HEK293T (cell line): Measurements from ENCODE around the gene TMEM178B.

Experiments
- CTCF ChIA-PET: fragments of 350-600 bp; formaldehyde crosslinking; extraction: SDS; loops from one replicate; lab custom pipeline; 2021; ENCODE audit warnings: antibody characterized with exemption, inconsistent platforms; lab: Yijun Ruan, JAX
- POLR2A ChIA-PET: fragments of 350-600 bp; formaldehyde crosslinking; extraction: SDS; loops from one replicate; lab custom pipeline; 2020; ENCODE audit warnings: antibody characterized with exemption, inconsistent platforms; lab: Yijun Ruan, JAX
- DNase-seq: peaks from one replicate; pipeline ENCODE4 v3.0.0; 2012; ENCODE audit warnings: mixed read lengths; ENCODE audit errors: extremely low spot score
- ARNT ChIP-seq: fragments of 450-650 bp; IDR thresholded peaks from 2 replicates; pipeline ENCODE4 v1.6.1; 2017; ENCODE audit warnings: mild to moderate bottlenecking
- BHLHE40 ChIP-seq: fragments of 450-650 bp; IDR thresholded peaks from 2 replicates; pipeline ENCODE4 v1.6.1; 2016; ENCODE audit warnings: mild to moderate bottlenecking, moderate library complexity, borderline replicate concordance
- CTBP1 ChIP-seq: fragments of 450-650 bp; IDR thresholded peaks from 2 replicates; pipeline ENCODE4 v1.6.1; 2016; ENCODE audit warnings: borderline replicate concordance
- ELF4 ChIP-seq: fragments of 450-650 bp; IDR thresholded peaks from 2 replicates; pipeline ENCODE4 v1.6.1; 2017; ENCODE audit warnings: antibody characterized with exemption
- FOXA1 ChIP-seq: fragments of 450-650 bp; IDR thresholded peaks from 2 replicates; pipeline ENCODE4 v1.6.1; 2016; ENCODE audit warnings: mild to moderate bottlenecking
- FOXK2 ChIP-seq: fragments of 450-650 bp; IDR thresholded peaks from 2 replicates; pipeline ENCODE4 v1.6.1; 2016; ENCODE audit warnings: mild to moderate bottlenecking
- FOXM1 ChIP-seq: fragments of 450-650 bp; IDR thresholded peaks from 2 replicates; pipeline ENCODE4 v1.6.1; 2017; ENCODE audit warnings: mild to moderate bottlenecking, borderline replicate concordance
- HDGF ChIP-seq: fragments of 450-650 bp; IDR thresholded peaks from 2 replicates; pipeline ENCODE4 v1.6.1; 2017; ENCODE audit warnings: antibody characterized with exemption, borderline replicate concordance
- L3MBTL2 ChIP-seq: fragments of 450-650 bp; conservative IDR thresholded peaks from 2 replicates; pipeline ENCODE4 v1.6.1; 2016; ENCODE audit warnings: mild to moderate bottlenecking
- LEF1 ChIP-seq: fragments of 450-650 bp; IDR thresholded peaks from 2 replicates; pipeline ENCODE4 v1.6.1; 2017; ENCODE audit warnings: mild to moderate bottlenecking, borderline replicate concordance
- NFRKB ChIP-seq: fragments of 450-650 bp; IDR thresholded peaks from 2 replicates; pipeline ENCODE4 v1.6.1; 2016; ENCODE audit warnings: mild to moderate bottlenecking, moderate library complexity
- SP1 ChIP-seq: fragments of 450-650 bp; IDR thresholded peaks from 2 replicates; pipeline ENCODE4 v1.6.1; 2017
- SUZ12 ChIP-seq: fragments of 450-650 bp; IDR thresholded peaks from 2 replicates; pipeline ENCODE4 v1.6.1; 2016; ENCODE audit warnings: mild to moderate bottlenecking
- TARDBP ChIP-seq: fragments of 450-650 bp; IDR thresholded peaks from 2 replicates; pipeline ENCODE4 v1.6.1; 2016
- ZNF384 ChIP-seq: fragments of 450-650 bp; IDR thresholded peaks from 2 replicates; pipeline ENCODE4 v1.6.1; 2016
- TF ChIP-seq, protein P1 (sequence below): fragments of 450-650 bp; IDR thresholded peaks from 2 replicates; pipeline ENCODE4 v1.6.1; 2016

TMEM178B gene

DNA sequence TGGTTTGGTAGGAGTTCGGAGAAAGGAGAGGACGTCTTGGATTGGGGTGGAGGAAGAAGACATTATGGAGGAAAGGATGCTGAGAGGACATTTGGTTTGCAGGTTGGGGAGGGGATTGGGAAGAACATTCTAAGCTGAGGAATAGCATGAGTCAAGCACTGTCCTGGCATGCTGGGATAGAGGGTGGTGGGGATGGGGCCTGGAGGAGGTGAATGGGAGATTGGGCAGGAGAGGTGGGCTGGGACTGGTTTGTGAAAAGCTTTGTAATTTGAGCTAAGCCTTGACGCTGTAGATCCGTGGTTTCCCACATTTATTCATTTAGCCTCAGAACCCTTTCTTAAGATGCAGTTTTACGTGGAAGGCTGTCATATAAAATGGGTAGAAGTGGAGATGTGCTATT is 52.2 kb downstream of the TMEM178B start:
- no peak for DNase-seq
- ChIA-PET CTCF (no interaction called here), POLR2A (interaction anchor here (1.0 to 1.3 kb wide), 3 partner anchors 9 to 50 kb away, joined by 3 to 4 read pairs (median 3); no protein-coding TSS in a partner anchor)
- TF ChIP-seq HDGF: no peak
- TF ChIP-seq L3MBTL2: no peak
- TF ChIP-seq FOXM1: no peak
- no peak for TF ChIP-seq CTBP1
- TF ChIP-seq, protein P1, sequence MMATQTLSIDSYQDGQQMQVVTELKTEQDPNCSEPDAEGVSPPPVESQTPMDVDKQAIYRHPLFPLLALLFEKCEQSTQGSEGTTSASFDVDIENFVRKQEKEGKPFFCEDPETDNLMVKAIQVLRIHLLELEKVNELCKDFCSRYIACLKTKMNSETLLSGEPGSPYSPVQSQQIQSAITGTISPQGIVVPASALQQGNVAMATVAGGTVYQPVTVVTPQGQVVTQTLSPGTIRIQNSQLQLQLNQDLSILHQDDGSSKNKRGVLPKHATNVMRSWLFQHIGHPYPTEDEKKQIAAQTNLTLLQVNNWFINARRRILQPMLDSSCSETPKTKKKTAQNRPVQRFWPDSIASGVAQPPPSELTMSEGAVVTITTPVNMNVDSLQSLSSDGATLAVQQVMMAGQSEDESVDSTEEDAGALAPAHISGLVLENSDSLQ: no peak
- no peak for TF ChIP-seq SUZ12
- no peak for TF ChIP-seq ARNT
- no peak for TF ChIP-seq NFRKB
- TF ChIP-seq BHLHE40: no peak

DNA sequence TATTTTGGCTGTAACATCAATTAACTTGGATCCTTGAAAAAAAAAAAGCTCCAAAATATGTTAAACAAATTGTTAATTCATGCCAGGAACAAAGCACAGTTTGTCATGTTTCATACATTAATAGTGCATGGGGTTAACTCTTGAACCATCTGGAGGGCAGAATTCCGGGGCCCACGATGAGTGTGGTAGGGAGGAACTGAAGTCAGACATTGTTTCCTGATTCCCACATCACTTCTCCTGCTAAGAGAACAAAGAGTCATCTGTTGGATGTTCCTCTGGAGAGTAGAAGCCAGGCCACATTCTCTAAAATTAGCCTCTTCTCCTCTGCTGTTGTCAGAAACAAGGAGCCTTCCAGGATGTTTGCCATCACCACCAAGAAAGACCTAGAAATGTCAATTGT is 54.6 kb downstream of the TMEM178B start:
- ChIA-PET POLR2A (no interaction called here), CTCF (no interaction called here)
- DNase-seq: no peak
- TF ChIP-seq TARDBP: no peak
- TF ChIP-seq, protein P1: no peak

- ChIA-PET CTCF (no interaction called here), POLR2A (no interaction called here)
- TF ChIP-seq HDGF (no peak), L3MBTL2 (no peak), ELF4 (no peak), FOXM1 (no peak)
- DNase-seq: no peak
These were observed 55.1 kb downstream of the TMEM178B start for GRCh38 chr7:141128931-141129330.

GRCh38 chr7:141132671-141133070 is 58.8 kb downstream of the TMEM178B start:
- POLR2A ChIA-PET: no interaction called here
- CTCF ChIA-PET: no interaction called here
- DNase-seq: no peak
- TF ChIP-seq, protein P1: no peak
- no peak for TF ChIP-seq HDGF
- TF ChIP-seq BHLHE40: no peak
- TF ChIP-seq FOXM1: no peak
- TF ChIP-seq CTBP1: no peak
- TF ChIP-seq FOXK2: no peak
- TF ChIP-seq ELF4: no peak
- TF ChIP-seq SP1: no peak
- no peak for TF ChIP-seq ZNF384
- no peak for TF ChIP-seq TARDBP
- TF ChIP-seq FOXA1: no peak
- no peak for TF ChIP-seq ARNT
- no peak for TF ChIP-seq SUZ12
- no peak for TF ChIP-seq LEF1
- no peak for TF ChIP-seq NFRKB
- TF ChIP-seq L3MBTL2: no peak

DNA sequence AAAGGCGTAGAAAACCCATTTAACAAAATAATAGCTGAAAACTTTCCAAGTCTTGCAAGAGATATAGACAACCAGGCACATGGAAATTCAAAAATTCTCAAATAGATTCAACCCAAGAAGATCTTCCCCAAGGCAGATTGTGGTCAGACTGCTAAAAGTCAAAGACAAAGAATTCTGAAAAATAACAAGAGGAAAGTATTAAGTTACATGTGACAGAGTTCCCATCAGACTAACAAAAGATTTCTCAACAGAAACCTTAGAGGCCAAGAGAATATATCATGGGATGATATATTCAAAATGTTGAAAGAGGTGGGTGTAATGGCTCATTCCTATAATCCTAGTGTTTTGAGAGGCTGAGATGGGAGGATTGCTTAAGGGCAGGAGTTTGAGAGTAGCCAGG is 59.8 kb downstream of the TMEM178B start:
- CTCF ChIA-PET: no interaction called here
- TF ChIP-seq, protein P1: no peak
- TF ChIP-seq BHLHE40 (no peak), ARNT (no peak), FOXA1 (no peak), CTBP1 (no peak), HDGF (no peak), ELF4 (no peak), L3MBTL2 (no peak), SP1 (no peak), ZNF384 (no peak), FOXM1 (no peak)
- no peak for DNase-seq
- POLR2A ChIA-PET: no interaction called here

DNA sequence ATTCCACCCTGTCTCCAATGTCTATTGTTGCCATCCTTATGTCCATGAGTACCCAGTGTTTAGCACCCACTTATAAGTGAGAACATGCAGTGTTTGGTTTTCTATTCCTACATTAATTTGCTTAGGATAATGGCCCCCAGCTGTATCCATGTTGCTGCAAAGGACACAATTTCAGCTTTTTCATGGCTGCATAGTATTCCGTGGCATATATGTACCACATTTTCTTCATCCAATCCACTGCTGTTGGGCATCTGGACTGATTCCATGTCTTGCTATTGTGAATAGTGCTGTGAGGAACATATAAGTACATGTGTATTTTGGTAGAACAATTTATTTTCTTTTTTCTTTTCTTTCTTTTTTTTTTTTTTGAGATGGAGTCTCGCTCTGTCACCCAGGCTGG is 68.2 kb downstream of the TMEM178B start:
- no peak for TF ChIP-seq ZNF384
- TF ChIP-seq SUZ12: no peak
- TF ChIP-seq FOXM1: no peak
- TF ChIP-seq NFRKB: no peak
- TF ChIP-seq ARNT: no peak
- TF ChIP-seq L3MBTL2: no peak
- no peak for TF ChIP-seq CTBP1
- no peak for TF ChIP-seq ELF4
- no peak for DNase-seq
- POLR2A ChIA-PET: interaction anchor here (1.0 kb wide), 1 partner anchor 16 kb away, joined by 3 read pairs; no protein-coding TSS in a partner anchor
- CTCF ChIA-PET: no interaction called here
